Thyroid gland (tissue), 4 donors: ENCODE measurements around the gene ARL15.

ENCODE experiments used
- POLR2A ChIP-seq, 2 donors: fragments of 450-650 bp; IDR thresholded peaks; one replicate each; pipeline ENCODE4 v1.6.1; 2017; ENCODE audit warnings: antibody characterized with exemption in 2 of 2, mild to moderate bottlenecking in 2 of 2, moderate library complexity in 1 of 2
- TF ChIP-seq, protein P1 (sequence below), 6 experiments: fragments of 200-600 bp in 3 of 6; fragments of 450-650 bp in 3 of 6; sonication (generic) in 3 of 6; IDR thresholded peaks; one replicate each; pipeline ENCODE4 v1.5.1; 2016 to 2019; ENCODE audit warnings: antibody characterized with exemption in 6 of 6, mild to moderate bottlenecking in 2 of 6, inconsistent platforms in 1 of 6, moderate library complexity in 1 of 6

DNA sequence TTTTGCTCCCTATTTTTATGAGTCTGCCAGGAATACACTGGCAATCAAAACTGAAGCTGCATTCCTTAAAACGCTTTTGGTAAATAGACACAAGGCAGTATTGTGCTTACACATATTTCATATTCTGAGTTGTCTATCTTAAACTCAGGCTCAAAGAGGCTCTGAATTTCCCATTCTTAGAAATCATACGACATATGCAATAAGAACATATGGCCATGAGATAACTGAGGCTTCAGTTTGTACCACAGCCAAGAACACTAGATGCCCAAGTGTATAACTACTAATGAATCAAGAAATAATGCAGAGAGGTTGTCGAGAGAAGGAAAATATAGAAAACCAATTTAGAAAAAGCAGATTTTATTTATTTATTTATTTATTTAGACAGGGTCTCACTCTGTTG is 392.5 kb downstream of the ARL15 start:
- TF ChIP-seq, protein P1, sequence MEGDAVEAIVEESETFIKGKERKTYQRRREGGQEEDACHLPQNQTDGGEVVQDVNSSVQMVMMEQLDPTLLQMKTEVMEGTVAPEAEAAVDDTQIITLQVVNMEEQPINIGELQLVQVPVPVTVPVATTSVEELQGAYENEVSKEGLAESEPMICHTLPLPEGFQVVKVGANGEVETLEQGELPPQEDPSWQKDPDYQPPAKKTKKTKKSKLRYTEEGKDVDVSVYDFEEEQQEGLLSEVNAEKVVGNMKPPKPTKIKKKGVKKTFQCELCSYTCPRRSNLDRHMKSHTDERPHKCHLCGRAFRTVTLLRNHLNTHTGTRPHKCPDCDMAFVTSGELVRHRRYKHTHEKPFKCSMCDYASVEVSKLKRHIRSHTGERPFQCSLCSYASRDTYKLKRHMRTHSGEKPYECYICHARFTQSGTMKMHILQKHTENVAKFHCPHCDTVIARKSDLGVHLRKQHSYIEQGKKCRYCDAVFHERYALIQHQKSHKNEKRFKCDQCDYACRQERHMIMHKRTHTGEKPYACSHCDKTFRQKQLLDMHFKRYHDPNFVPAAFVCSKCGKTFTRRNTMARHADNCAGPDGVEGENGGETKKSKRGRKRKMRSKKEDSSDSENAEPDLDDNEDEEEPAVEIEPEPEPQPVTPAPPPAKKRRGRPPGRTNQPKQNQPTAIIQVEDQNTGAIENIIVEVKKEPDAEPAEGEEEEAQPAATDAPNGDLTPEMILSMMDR (IDR thresholded peaks at IDR 0.05): no peak
- no peak for TF ChIP-seq POLR2A (IDR thresholded peaks at IDR 0.05)
